NT2/D1 (cell line): ENCODE data around the gene ABAT.

Source experiments
- YY1 ChIP-seq: IDR thresholded peaks from 2 replicates; pipeline ENCODE4 v1.6.1; 2011; ENCODE audit not compliant: insufficient read length, insufficient read depth
- ZNF274 ChIP-seq: IDR thresholded peaks from 2 replicates; pipeline ENCODE4 v1.6.1; 2011; ENCODE audit warnings: mild to moderate bottlenecking, low read depth, low read length

DNA sequence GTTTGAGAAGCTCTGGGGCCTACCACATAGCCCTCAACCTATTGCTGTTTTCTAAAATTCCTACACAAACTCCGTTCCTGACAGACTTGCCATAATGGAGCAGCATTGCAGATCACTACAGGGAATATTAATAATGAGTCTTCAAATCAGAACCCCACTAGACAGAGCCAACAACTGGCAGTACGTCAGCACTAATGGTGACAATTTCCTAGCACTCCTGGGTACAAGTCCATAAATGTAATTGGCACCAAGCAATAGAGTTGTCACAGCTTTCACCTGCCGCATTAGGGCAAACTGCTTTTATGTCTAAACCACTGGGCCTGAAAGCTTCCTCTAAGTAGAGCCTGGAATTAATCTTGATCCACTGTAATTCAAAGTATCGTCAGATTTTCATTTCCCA lies 25.5 kb upstream of the ABAT start:
- no peak for TF ChIP-seq ZNF274
- TF ChIP-seq YY1: no peak
